Stomach smooth muscle (tissue), 2 donors: ENCODE measurements around the gene SCNM1.

Experiments
- H3K27ac ChIP-seq: one replicate; pipeline ENCODE4 v1.7.0; 2013; ENCODE audit warnings: mild to moderate bottlenecking, low read length, inconsistent platforms
- H3K27me3 ChIP-seq, 2 donors: one replicate each; pipeline ENCODE4 v1.7.0; 2013; ENCODE audit warnings: low read length in 2 of 2; ENCODE audit not compliant: insufficient read depth in 2 of 2, control insufficient read depth in 1 of 2
- H3K36me3 ChIP-seq, 2 donors: one replicate each; pipeline ENCODE4 v1.7.0; 2013; ENCODE audit warnings: low read length in 2 of 2; ENCODE audit not compliant: control insufficient read depth in 2 of 2, insufficient read depth in 2 of 2
- H3K4me1 ChIP-seq: one replicate; pipeline ENCODE4 v1.7.0; 2013; ENCODE audit warnings: low read length; ENCODE audit not compliant: control insufficient read depth, insufficient read depth
- H3K4me3 ChIP-seq, 2 donors: one replicate each; pipeline ENCODE4 v1.7.0; 2013; ENCODE audit warnings: low read length in 2 of 2
- H3K9ac ChIP-seq, 2 donors: one replicate each; pipeline ENCODE4 v1.7.0; 2013; ENCODE audit warnings: low read length in 2 of 2, mild to moderate bottlenecking in 1 of 2
- H3K9me3 ChIP-seq, 2 donors: one replicate each; pipeline ENCODE4 v1.7.0; 2013; ENCODE audit warnings: low read length in 2 of 2; ENCODE audit not compliant: control insufficient read depth in 2 of 2
- donor health status: healthy.
- donor health status: Pancreatic carcinoma.

SCNM1 gene

GRCh38 chr1:151165738-151166504, at the start of gene SCNM1, which contains the start of gene LYSMD1:
Gene SCNM1, plus strand, starts transcription at chr1:151166144. Its CDS starts 9 bp downstream, at chr1:151166153.
Gene LYSMD1, minus strand, starts transcription at chr1:151165902. Its CDS starts 644 bp downstream, at chr1:151165258.
- Histone ChIP-seq H3K36me3 (peaks cover 14 to 15% of the 10 kb centered on the region in 2 donors), H3K27me3 (no peaks in the 10 kb centered on the region), H3K9me3 (no peaks in the 10 kb centered on the region), H3K9ac (peak within 1 kb of the TSS; percentile 84 to 96), H3K27ac (peak within 1 kb of the TSS; percentile 97), H3K4me3 (peak within 1 kb of the TSS; percentile 90 to 98), H3K4me1 (peaks cover 28% of the 10 kb centered on the region)

GRCh38 chr1:151124763-151125403, 41.1 kb upstream of the SCNM1 start:
- Histone ChIP-seq H3K27ac (no peak overlapping the region), H3K9ac (no peak overlapping the region), H3K9me3 (no peaks in the 10 kb centered on the region), H3K4me1 (no peaks in the 10 kb centered on the region), H3K4me3 (no peak overlapping the region), H3K36me3 (peaks cover 10 to 11% of the 10 kb centered on the region in 2 donors), H3K27me3 (no peaks in the 10 kb centered on the region)

GRCh38 chr1:151128800-151129199, 37.1 kb upstream of the SCNM1 start:
- H3K4me1 ChIP-seq, result peaks cover 15% of the 10 kb centered on the region
- H3K4me3 ChIP-seq, result no peak overlapping the region
- no peak overlapping the region for H3K27ac ChIP-seq
- H3K27me3 ChIP-seq, result no peaks in the 10 kb centered on the region
- H3K9me3 ChIP-seq, result no peaks in the 10 kb centered on the region
- H3K9ac ChIP-seq, result no peak overlapping the region
- H3K36me3 ChIP-seq, result peaks cover 0 to 4% of the 10 kb centered on the region in 2 donors

- H3K27ac ChIP-seq, result peak overlapping the region; percentile 77
Measured at GRCh38 chr1:151130987-151131586, 34.9 kb upstream of the SCNM1 start.

GRCh38 chr1:151131701-151132334, 34.1 kb upstream of the SCNM1 start:
- H3K4me1 ChIP-seq, result peaks cover 15% of the 10 kb centered on the region
- no peaks in the 10 kb centered on the region for H3K9me3 ChIP-seq
- H3K27ac ChIP-seq, result peak overlapping the region; percentile 77
- H3K27me3 ChIP-seq, result no peaks in the 10 kb centered on the region
- H3K4me3 ChIP-seq, result peak overlapping the region; percentile 73 to 78
- H3K36me3 ChIP-seq, result peaks cover 16 to 17% of the 10 kb centered on the region in 2 donors
- peak overlapping the region; percentile 62 to 69 for H3K9ac ChIP-seq

More at GRCh38 chr1:151130987-151131586, 34.9 kb upstream of the SCNM1 start:
- Histone ChIP-seq H3K4me3 (peak overlapping the region; percentile 73 to 78), H3K27me3 (no peaks in the 10 kb centered on the region), H3K9me3 (no peaks in the 10 kb centered on the region), H3K36me3 (peaks cover 10 to 12% of the 10 kb centered on the region in 2 donors), H3K9ac (peak overlapping the region; percentile 62 to 80), H3K4me1 (peaks cover 15% of the 10 kb centered on the region)

- Histone ChIP-seq H3K36me3 (peaks cover 17% of the 10 kb centered on the region in 2 donors), H3K9ac (peak overlapping the region; percentile 47 to 62), H3K4me1 (peaks cover 15% of the 10 kb centered on the region), H3K27ac (peak overlapping the region; percentile 77), H3K4me3 (peak overlapping the region; percentile 73 to 78), H3K9me3 (no peaks in the 10 kb centered on the region), H3K27me3 (no peaks in the 10 kb centered on the region)
Measured at GRCh38 chr1:151132335-151133017, 33.5 kb upstream of the SCNM1 start.

GRCh38 chr1:151133018-151133806, 32.7 kb upstream of the SCNM1 start:
- Histone ChIP-seq H3K36me3 (peaks cover 20% of the 10 kb centered on the region in 2 donors), H3K4me3 (no peak overlapping the region)

GRCh38 chr1:151134396-151134795, 31.5 kb upstream of the SCNM1 start:
- peaks cover 15% of the 10 kb centered on the region for H3K4me1 ChIP-seq
- H3K36me3 ChIP-seq, result peaks cover 20 to 22% of the 10 kb centered on the region in 2 donors
- no peaks in the 10 kb centered on the region for H3K9me3 ChIP-seq
- no peak overlapping the region for H3K27ac ChIP-seq
- no peak overlapping the region for H3K4me3 ChIP-seq
- H3K9ac ChIP-seq, result no peak overlapping the region
- no peaks in the 10 kb centered on the region for H3K27me3 ChIP-seq

More at GRCh38 chr1:151133018-151133806, 32.7 kb upstream of the SCNM1 start:
- H3K27me3 ChIP-seq, result no peaks in the 10 kb centered on the region
- H3K4me1 ChIP-seq, result peaks cover 15% of the 10 kb centered on the region
- H3K27ac ChIP-seq, result no peak overlapping the region
- no peak overlapping the region for H3K9ac ChIP-seq
- H3K9me3 ChIP-seq, result no peaks in the 10 kb centered on the region

- H3K4me3 ChIP-seq, result no peak overlapping the region
Measured at GRCh38 chr1:151134991-151135390, 31.0 kb upstream of the SCNM1 start.

More at GRCh38 chr1:151134991-151135390, 31.0 kb upstream of the SCNM1 start:
- no peak overlapping the region for H3K9ac ChIP-seq
- peaks cover 15% of the 10 kb centered on the region for H3K4me1 ChIP-seq
- H3K36me3 ChIP-seq, result peaks cover 20 to 28% of the 10 kb centered on the region in 2 donors
- no peak overlapping the region for H3K27ac ChIP-seq
- no peaks in the 10 kb centered on the region for H3K9me3 ChIP-seq
- H3K27me3 ChIP-seq, result no peaks in the 10 kb centered on the region
